IPS-18a (cell line): ENCODE data around the gene DRD4.

ENCODE experiments used
- H3K27ac ChIP-seq: one replicate; pipeline ENCODE4 v1.5.1; 2013; ENCODE audit warnings: low read length
- H3K27me3 ChIP-seq: one replicate; pipeline ENCODE4 v1.6.1; 2013; ENCODE audit warnings: mild to moderate bottlenecking, low read length; ENCODE audit not compliant: control insufficient read depth, insufficient read depth
- H3K36me3 ChIP-seq: one replicate; pipeline ENCODE4 v1.6.1; 2013; ENCODE audit warnings: low read depth, low read length; ENCODE audit not compliant: control insufficient read depth
- H3K4me1 ChIP-seq: one replicate; pipeline ENCODE4 v1.6.1; 2013; ENCODE audit warnings: low read depth, low read length; ENCODE audit not compliant: control insufficient read depth
- H3K4me3 ChIP-seq: one replicate; pipeline ENCODE4 v1.5.1; 2013; ENCODE audit warnings: low read length
- H3K9ac ChIP-seq: one replicate; pipeline ENCODE4 v1.6.1; 2013; ENCODE audit warnings: mild to moderate bottlenecking, low read length, moderate library complexity
- H3K9me3 ChIP-seq: one replicate; pipeline ENCODE4 v1.6.1; 2013; ENCODE audit warnings: low read depth, low read length; ENCODE audit not compliant: control insufficient read depth

DRD4 gene

DNA sequence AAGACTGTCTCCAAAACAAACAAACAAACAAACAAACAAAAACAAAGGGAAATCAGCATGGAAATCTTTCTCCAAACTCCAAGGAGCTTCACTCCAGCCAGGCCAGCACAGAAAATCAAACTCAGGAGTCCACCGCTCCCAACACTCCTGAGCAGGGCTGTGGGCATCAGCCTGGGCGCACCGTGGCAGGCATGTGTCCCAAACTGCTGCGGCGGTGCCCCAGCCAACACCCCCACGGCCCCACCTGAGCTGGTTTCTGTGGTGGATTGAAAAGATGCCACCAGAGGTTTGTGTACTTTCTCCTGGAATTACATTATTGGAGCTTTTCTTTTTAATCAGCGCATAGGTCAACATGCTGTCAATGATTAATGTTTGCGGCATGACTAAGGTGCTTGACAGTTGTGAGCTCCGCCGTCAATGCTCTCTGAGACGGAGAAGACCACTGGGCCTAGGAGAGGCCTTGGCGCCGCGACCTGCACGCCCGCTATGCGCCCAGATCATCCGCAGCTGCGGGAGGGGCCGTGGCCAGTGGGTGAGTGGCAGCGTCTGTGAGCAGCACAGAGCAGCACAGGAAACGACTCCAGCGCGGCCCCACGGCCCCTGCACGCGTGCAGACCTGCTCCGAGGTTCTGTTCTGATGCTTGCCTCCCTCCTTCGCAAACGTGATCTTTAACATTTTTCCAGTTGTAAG lies 18.1 kb downstream of the DRD4 start:
- Histone ChIP-seq H3K27ac (no peak overlapping the region), H3K27me3 (no peaks in the 10 kb centered on the region), H3K4me3 (no peak overlapping the region), H3K4me1 (no peaks in the 10 kb centered on the region), H3K36me3 (peaks cover 13% of the 10 kb centered on the region), H3K9ac (no peak overlapping the region), H3K9me3 (no peaks in the 10 kb centered on the region)

DNA sequence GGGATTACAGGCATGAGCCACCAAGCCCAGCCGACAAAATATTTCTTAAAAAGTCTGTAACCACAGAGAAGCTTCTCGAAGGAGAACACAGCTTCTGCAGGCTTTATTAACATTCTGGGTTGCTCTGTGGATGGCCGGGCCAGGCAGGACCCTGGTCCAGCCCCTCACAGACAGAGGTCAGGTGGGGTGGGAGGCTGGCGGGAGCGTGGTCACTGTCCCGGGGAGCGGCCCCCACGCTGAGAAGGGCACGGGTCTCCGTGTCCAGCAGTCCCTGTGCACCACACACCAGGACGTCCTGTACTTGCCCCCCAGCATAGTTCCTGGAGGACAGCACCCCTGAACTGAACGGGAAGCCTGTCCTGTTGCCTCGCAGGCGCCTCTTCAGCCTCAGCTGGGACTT lies 19.4 kb downstream of the DRD4 start:
- Histone ChIP-seq H3K9ac (no peak overlapping the region), H3K27ac (no peak overlapping the region), H3K9me3 (no peaks in the 10 kb centered on the region), H3K27me3 (no peaks in the 10 kb centered on the region), H3K4me3 (no peak overlapping the region), H3K4me1 (no peaks in the 10 kb centered on the region), H3K36me3 (peaks cover 9% of the 10 kb centered on the region)

DNA sequence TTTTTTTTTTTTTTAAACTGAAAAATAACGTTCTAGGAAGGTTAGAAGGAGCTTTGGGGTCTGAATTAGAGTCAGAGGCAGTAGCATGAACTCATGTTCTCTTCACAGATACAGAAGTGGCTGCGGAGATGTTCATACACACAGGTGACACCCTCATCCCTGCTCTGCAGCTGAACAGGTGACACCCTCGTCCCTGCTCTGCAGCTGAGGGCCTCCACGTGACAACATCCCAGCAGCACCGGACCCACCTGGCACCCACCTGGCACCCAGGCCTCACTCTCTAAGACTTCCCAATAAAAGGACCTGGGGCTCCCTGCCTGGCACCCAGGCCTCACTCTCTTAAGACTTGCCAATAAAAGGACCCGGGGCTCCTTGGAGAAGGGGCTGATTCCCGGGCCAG lies 19.8 kb downstream of the DRD4 start:
- Histone ChIP-seq H3K36me3 (peaks cover 9% of the 10 kb centered on the region), H3K27ac (no peak overlapping the region), H3K9me3 (no peaks in the 10 kb centered on the region), H3K9ac (no peak overlapping the region), H3K27me3 (no peaks in the 10 kb centered on the region), H3K4me1 (no peaks in the 10 kb centered on the region), H3K4me3 (no peak overlapping the region)

DNA sequence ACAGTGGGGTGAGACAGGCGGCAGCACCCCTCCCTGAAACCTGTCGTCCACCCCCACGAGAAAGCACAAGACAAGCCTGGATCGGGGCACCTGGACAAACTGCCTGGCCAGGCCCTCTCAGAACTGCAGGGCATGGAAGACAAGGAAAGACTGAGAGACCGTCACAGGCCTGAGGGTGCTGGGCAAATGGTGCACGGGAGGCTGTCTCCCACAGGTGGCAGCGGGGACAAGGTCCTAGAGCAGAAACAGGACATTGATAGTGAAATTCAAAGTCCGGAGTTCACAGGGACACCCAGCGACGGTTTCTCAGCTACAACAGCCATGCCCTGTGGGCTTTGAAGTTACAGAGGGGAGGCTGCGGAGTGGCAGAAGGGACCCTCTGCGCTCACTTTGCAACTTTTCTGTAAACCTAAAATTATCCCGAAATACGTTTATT lies 20.6 kb downstream of the DRD4 start:
- no peaks in the 10 kb centered on the region for H3K27me3 ChIP-seq
- peaks cover 9% of the 10 kb centered on the region for H3K36me3 ChIP-seq
- H3K4me3 ChIP-seq: no peak overlapping the region

DNA sequence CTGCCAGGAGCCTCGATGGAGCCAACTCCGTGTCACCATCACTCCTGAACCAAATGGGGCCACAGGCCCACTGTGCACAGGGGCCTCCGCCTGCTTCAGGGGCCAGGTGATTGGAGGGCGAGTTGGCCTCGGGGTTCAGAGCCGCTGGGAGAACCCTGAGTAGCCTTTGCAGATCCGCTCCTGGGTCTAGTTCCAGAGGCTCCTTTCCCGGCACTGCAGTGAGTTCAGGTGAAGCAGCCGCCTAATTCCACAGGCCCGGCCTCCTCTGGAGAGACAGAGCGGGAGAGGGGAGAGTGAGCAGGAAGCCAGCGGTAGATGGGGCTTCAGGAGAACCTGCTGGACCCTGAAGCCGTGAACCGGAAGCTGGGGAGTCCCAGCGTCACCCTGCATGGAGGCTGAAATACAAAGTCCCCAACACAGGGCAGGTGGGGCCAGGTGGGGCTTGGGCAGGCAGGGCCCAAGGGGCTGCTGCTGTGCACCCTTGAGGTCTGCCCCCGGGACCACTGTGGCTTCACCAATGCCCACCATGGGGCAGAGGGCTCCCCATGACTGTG lies 22.5 kb downstream of the DRD4 start:
- no peaks in the 10 kb centered on the region for H3K27me3 ChIP-seq
- H3K27ac ChIP-seq: no peak overlapping the region
- no peaks in the 10 kb centered on the region for H3K4me1 ChIP-seq
- peaks cover 3% of the 10 kb centered on the region for H3K36me3 ChIP-seq
- H3K9me3 ChIP-seq: no peaks in the 10 kb centered on the region
- no peak overlapping the region for H3K9ac ChIP-seq
- no peak overlapping the region for H3K4me3 ChIP-seq

More for the DNA sequence above, 20.6 kb downstream of the DRD4 start:
- no peak overlapping the region for H3K9ac ChIP-seq
- no peak overlapping the region for H3K27ac ChIP-seq
- H3K4me1 ChIP-seq: no peaks in the 10 kb centered on the region
- H3K9me3 ChIP-seq: no peaks in the 10 kb centered on the region

DNA sequence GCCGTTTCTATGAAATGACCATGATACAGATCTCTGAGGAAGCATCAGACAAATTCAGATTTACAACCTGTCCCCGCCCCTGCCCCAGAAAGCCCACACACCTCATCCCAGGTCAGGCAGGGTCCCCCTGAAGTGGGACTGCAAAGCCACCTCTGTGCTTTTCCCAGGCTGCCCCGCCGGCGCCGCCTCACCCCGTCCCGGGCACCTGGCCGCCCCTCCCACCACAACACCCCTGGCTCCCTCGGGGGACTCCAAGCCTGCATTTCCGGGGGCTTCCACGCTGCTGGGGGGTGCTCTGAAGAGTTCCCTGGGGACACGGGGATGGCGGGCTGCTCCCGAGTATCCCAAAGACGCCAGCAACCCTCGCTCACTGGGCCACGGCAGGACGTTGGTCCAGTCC lies 23.2 kb downstream of the DRD4 start:
- Histone ChIP-seq H3K27me3 (no peaks in the 10 kb centered on the region), H3K9me3 (no peaks in the 10 kb centered on the region), H3K4me3 (no peak overlapping the region), H3K36me3 (peaks cover 3% of the 10 kb centered on the region), H3K4me1 (no peaks in the 10 kb centered on the region), H3K9ac (no peak overlapping the region), H3K27ac (no peak overlapping the region)

DNA sequence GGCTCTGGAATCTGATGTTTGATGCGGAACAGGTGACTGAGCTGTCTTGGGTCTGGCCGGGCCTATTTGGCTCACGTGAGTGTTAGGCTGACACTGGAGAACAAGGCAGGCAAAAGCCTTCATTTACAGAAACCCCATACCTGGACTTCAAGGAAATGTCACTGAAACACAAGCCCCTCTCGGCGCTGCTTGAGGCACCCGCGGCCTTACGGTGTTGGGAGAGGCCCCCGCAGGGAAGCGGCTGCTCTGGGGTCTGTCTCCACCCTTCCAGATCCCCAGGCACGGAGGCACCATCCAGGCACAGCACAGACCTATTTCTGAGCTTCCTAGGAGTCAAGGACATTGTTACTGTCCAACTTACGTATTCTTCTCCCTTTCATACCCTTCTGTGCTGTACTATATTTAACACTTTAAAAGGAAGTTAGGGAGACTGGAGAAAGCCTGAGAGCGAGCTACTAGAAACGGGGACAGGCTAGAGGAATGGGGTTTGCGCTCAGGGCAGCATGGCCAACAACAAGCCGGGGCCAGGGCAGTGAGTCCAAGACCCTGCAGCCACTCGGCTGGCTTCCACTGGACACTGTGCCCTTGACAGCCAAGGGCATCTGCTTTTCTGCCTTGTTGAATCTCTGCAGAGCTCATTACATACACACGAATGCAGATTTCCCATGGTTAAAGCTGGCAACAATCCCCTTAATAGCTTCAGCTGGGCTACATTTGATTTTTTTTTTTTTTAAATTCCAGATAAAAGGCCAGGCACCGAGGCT lies 23.8 kb downstream of the DRD4 start:
- no peak overlapping the region for H3K27ac ChIP-seq
- H3K9ac ChIP-seq: no peak overlapping the region
- H3K36me3 ChIP-seq: peaks cover 3% of the 10 kb centered on the region
- no peaks in the 10 kb centered on the region for H3K9me3 ChIP-seq
- no peaks in the 10 kb centered on the region for H3K4me1 ChIP-seq
- H3K27me3 ChIP-seq: no peaks in the 10 kb centered on the region
- H3K4me3 ChIP-seq: no peak overlapping the region

DNA sequence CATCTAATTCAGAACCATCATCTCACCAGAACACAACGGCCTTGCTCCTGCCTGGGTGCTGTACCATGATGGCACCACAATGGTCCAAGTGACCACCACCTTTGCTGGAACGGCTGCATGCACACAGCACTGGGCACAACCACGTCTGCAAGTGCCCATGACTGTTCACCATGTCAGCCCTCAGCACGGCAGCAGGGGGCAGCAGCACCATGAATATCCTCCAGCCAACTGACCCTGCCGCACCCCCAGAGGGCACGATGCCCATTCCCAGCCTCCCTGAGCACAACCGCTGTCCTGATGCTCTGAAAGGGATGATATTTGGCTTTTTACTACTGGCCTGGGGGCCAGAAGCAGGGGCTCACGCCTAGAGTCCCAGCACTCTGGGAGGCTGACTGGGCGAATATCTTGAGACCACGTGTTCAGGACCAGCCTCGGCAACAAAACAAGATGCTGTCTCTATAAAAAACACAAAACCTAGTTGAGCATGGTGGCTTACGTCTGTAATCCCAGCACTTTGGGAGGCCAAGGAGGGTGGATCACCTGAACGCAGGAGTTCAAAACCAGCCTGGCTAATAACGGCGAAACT lies 25.7 kb downstream of the DRD4 start:
- Histone ChIP-seq H3K27me3 (no peaks in the 10 kb centered on the region), H3K27ac (no peak overlapping the region), H3K9ac (no peak overlapping the region), H3K36me3 (no peaks in the 10 kb centered on the region), H3K9me3 (no peaks in the 10 kb centered on the region), H3K4me3 (no peak overlapping the region), H3K4me1 (no peaks in the 10 kb centered on the region)

DNA sequence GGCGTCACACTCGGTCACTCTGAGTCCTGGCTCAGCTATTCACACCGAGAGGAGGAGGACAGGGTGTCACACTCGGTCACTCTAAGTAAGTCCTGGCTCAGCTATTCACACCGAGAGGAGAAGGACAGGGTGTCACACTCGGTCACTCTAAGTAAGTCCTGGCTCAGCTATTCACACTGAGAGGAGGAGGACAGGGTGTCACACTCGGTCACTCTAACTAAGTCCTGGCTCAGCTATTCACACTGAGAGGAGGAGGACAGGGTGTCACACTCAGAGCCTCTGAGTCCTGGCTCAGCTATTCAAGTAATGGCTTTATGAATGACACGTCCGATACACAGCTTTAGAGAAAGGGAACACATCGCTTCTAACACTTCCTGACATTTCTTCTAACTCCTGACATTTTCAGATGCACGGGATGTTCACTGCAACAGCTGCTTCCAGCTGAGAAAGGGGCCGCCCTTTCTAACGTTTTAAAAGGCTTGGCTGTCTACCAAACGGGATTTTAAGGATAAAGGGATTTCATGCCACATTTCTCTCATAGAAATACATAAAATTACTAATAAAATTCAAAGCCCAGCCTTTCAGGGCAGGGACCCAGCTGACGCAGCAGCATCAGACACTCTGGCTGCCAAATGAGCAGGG lies 28.1 kb downstream of the DRD4 start:
- Histone ChIP-seq H3K9ac (no peak overlapping the region), H3K27me3 (no peaks in the 10 kb centered on the region), H3K27ac (no peak overlapping the region), H3K4me1 (no peaks in the 10 kb centered on the region), H3K4me3 (no peak overlapping the region), H3K9me3 (no peaks in the 10 kb centered on the region), H3K36me3 (no peaks in the 10 kb centered on the region)

DNA sequence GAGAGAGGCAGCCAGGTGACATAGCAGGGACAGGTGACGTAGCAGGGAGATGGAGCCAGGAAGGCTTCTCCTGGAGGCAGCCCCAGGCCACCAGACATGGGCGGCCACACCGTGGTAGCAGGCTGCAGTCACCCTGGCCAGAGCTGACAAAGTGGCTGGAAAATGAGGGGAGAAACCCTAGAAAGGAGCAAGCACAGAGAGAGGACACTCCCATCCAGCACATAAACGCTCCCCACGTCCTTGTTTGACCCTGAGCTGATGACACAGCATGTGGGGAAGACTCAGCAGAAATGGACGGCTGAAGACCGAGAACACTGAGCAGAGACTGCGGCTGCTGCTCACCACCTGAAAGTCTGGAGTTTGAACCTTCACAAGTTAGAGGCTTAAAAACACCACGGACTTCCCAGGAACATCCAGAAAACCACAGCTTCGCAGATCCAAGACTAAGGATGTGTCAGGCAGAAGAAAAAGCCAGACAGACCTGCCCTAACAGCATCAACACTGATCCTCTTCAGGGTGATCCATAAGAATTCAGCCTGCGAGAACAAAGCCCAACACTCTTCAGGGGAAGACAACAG lies 28.7 kb downstream of the DRD4 start:
- Histone ChIP-seq H3K4me1 (no peaks in the 10 kb centered on the region), H3K27me3 (no peaks in the 10 kb centered on the region), H3K9ac (no peak overlapping the region), H3K4me3 (no peak overlapping the region), H3K9me3 (no peaks in the 10 kb centered on the region), H3K36me3 (no peaks in the 10 kb centered on the region), H3K27ac (no peak overlapping the region)

DNA sequence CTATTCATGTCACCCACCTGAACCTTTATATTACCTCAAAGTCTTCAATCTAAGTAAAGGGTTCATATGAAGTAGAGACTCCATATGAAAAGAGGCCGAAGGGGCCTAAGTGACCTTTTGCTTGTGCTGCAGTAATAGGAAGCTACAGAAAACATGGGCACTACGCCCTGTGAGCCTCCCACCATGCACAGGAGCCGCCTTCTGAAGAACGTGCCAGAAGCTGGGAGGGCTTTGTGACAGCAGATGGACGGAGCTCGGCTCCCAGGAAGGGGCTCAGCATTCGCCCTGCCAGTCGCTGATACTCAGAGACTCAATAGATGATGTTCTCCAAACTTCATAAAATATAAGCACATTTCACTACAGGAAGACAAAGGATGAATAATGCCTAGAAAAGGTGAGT lies 36.8 kb downstream of the DRD4 start:
- Histone ChIP-seq H3K36me3 (peaks cover 27% of the 10 kb centered on the region), H3K4me3 (no peak overlapping the region), H3K4me1 (no peaks in the 10 kb centered on the region), H3K9me3 (no peaks in the 10 kb centered on the region), H3K27ac (no peak overlapping the region), H3K9ac (no peak overlapping the region), H3K27me3 (no peaks in the 10 kb centered on the region)
